HepG2 (cell line): ENCODE measurements around the gene CCDC38. TPM values are rescaled to one million over a fixed set of nuclear protein-coding genes. Genes with fewer than 3 reads are reported as not detected.
A peak's percentile ranks its signal among the peaks of the same experiment; 100 is the strongest.

Experiments used
- BCL6 ChIP-seq: IDR thresholded peaks from 2 replicates; pipeline ENCODE4 v1.6.1; 2016; ENCODE audit warnings: missing genetic modification reagents, missing compliant biosample characterization
- CHD4 ChIP-seq: fragments of 200-600 bp; sonication (generic); IDR thresholded peaks from 2 replicates; pipeline ENCODE4 v1.7.0; 2017; ENCODE audit warnings: mild to moderate bottlenecking, low read length, borderline replicate concordance
- CREM ChIP-seq, 2 experiments: sonication (generic) in 1 of 2; formaldehyde crosslinking in 1 of 2; IDR thresholded peaks; 2 replicates each; pipeline versions ENCODE4 v1.4.0 to v1.6.1; 2016 to 2020; ENCODE audit warnings: antibody characterized with exemption in 1 of 2, mild to moderate bottlenecking in 1 of 2, missing genetic modification reagents in 1 of 2
- FLYWCH1 ChIP-seq: sonication (generic); formaldehyde crosslinking; IDR thresholded peaks from 2 replicates; pipeline ENCODE4 v1.8.1; 2023; ENCODE audit warnings: mild to moderate bottlenecking, missing genetic modification reagents
- GATA4 ChIP-seq: sonication (generic); IDR thresholded peaks from 2 replicates; pipeline ENCODE4 v1.6.1; 2016; ENCODE audit warnings: antibody characterized with exemption, low read depth, borderline replicate concordance
- GPN1 ChIP-seq: sonication (generic); formaldehyde crosslinking; IDR thresholded peaks from 2 replicates; pipeline ENCODE4 v1.5.1; 2020; ENCODE audit warnings: missing genetic modification reagents, borderline replicate concordance
- MAFK ChIP-seq, 2 experiments: IDR thresholded peaks in 1 of 2; conservative IDR thresholded peaks in 1 of 2; 2 replicates each; pipeline ENCODE4 v1.6.1; 2011; ENCODE audit warnings: improper control_type of control experiment in 2 of 2, low read length in 2 of 2
- REXO4 ChIP-seq: sonication (generic); formaldehyde crosslinking; IDR thresholded peaks from 2 replicates; pipeline ENCODE4 v1.8.0; 2022; ENCODE audit warnings: missing genetic modification reagents, mild to moderate bottlenecking, borderline replicate concordance
- SMC3 ChIP-seq: IDR thresholded peaks from 2 replicates; pipeline ENCODE4 v1.6.1; 2011; ENCODE audit warnings: low read length, improper control_type of control experiment
- SOX6 ChIP-seq, 2 experiments: fragments of 450-650 bp in 1 of 2; sonication (generic) in 1 of 2; formaldehyde crosslinking in 1 of 2; IDR thresholded peaks; 2 replicates each; pipeline versions ENCODE4 v1.4.0 to v1.6.1; 2017 to 2020; ENCODE audit warnings: antibody characterized with exemption in 1 of 2, mild to moderate bottlenecking in 1 of 2, missing genetic modification reagents in 1 of 2
- ZBTB7A ChIP-seq: sonication (generic); formaldehyde crosslinking; IDR thresholded peaks from 2 replicates; pipeline ENCODE4 v1.8.0; 2022; ENCODE audit warnings: mild to moderate bottlenecking, missing genetic modification reagents
- ZMYM3 ChIP-seq: sonication (generic); formaldehyde crosslinking; IDR thresholded peaks from 2 replicates; pipeline ENCODE4 v1.5.1; 2020; ENCODE audit warnings: mild to moderate bottlenecking, missing genetic modification reagents
- ZNF205 ChIP-seq: IDR thresholded peaks from 2 replicates; pipeline ENCODE4 v1.6.1; 2018; ENCODE audit warnings: missing biosample characterization, missing genetic modification reagents
- ZNF335 ChIP-seq: sonication (generic); formaldehyde crosslinking; IDR thresholded peaks from 2 replicates; pipeline ENCODE4 v1.4.0; 2020; ENCODE audit warnings: missing genetic modification reagents
- ZNF430 ChIP-seq: sonication (generic); formaldehyde crosslinking; IDR thresholded peaks from 2 replicates; pipeline ENCODE4 v1.9.0; 2021; ENCODE audit warnings: mild to moderate bottlenecking, missing genetic modification reagents
- polyA plus RNA-seq, 8 experiments: library from polyadenylated mRNA; depleted of rRNA in 3 of 8; stranded (reverse) in 7 of 8; unstranded in 1 of 8; fragments of >200 nt; fragmentation: Illumina TruSeq in 4 of 8; extraction: Trizol in 4 of 8; gene quantifications; 2 replicates each; pipeline versions ENCODE4 v1.2.1 to v1.2.3, GENCODE V29; 2011 to 2016; ENCODE audit warnings: low read depth in 4 of 8, missing spikeins in 1 of 8, mixed read lengths in 1 of 8; ENCODE audit not compliant: insufficient read depth in 1 of 8
- total RNA-seq, 5 experiments: library from RNA; depleted of rRNA; stranded (reverse); fragments of >200 nt; fragmentation: Illumina TruSeq; extraction: Trizol; gene quantifications; 2 replicates each; pipeline ENCODE4 v1.2.3, GENCODE V29; 2016; ENCODE audit warnings: low read depth in 1 of 5
- TF ChIP-seq, protein P1 (sequence below): sonication (generic); formaldehyde crosslinking; IDR thresholded peaks from 2 replicates; pipeline ENCODE4 v1.4.0; 2020; ENCODE audit warnings: missing genetic modification reagents
- TF ChIP-seq, protein P2 (sequence below), 2 experiments: fragments of 450-650 bp in 1 of 2; sonication (generic) in 1 of 2; formaldehyde crosslinking; IDR thresholded peaks; 2 replicates each; pipeline versions ENCODE4 v1.5.0 to v1.8.0; 2020 to 2022; ENCODE audit warnings: mild to moderate bottlenecking in 1 of 2, missing genetic modification reagents in 1 of 2
- TF ChIP-seq, protein P3 (sequence below): sonication (generic); formaldehyde crosslinking; IDR thresholded peaks from 2 replicates; pipeline ENCODE4 v1.4.0; 2020; ENCODE audit warnings: missing genetic modification reagents, borderline replicate concordance
- TF ChIP-seq, protein P4 (sequence below): IDR thresholded peaks from 2 replicates; pipeline ENCODE4 v1.6.1; 2016; ENCODE audit warnings: low read depth, control low read depth
- TF ChIP-seq, protein P5 (sequence below): sonication (generic); formaldehyde crosslinking; IDR thresholded peaks from 2 replicates; pipeline ENCODE4 v1.4.0; 2020; ENCODE audit warnings: missing genetic modification reagents, borderline replicate concordance

The CCDC38 gene
- total and polyA plus RNA-seq, 2 of the 13 experiments (the other 11 are each of a cell fraction or from before 2014, with no cell fraction given): 0.24 to 0.32 TPM

DNA sequence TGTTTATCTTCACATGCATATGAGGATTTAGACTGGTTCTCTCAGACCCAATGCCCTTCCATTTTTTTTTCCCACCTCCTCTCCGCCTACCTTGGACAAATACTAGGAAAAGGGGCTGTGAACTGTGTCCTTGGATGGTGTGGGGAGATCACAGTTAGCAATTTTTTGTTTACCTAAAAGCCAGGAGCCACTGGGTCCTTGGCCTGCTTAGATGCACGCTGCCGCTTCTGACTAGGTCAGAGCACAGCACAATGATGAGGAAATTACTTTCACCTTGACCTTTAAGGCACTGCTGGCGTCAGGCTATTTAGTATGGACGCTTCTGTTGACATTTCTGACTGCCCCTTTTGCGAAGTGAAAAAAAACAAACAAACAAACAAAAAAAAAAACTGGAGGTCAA is 1.9 kb downstream of the CCDC38 start (continued):
- TF ChIP-seq, protein P1, sequence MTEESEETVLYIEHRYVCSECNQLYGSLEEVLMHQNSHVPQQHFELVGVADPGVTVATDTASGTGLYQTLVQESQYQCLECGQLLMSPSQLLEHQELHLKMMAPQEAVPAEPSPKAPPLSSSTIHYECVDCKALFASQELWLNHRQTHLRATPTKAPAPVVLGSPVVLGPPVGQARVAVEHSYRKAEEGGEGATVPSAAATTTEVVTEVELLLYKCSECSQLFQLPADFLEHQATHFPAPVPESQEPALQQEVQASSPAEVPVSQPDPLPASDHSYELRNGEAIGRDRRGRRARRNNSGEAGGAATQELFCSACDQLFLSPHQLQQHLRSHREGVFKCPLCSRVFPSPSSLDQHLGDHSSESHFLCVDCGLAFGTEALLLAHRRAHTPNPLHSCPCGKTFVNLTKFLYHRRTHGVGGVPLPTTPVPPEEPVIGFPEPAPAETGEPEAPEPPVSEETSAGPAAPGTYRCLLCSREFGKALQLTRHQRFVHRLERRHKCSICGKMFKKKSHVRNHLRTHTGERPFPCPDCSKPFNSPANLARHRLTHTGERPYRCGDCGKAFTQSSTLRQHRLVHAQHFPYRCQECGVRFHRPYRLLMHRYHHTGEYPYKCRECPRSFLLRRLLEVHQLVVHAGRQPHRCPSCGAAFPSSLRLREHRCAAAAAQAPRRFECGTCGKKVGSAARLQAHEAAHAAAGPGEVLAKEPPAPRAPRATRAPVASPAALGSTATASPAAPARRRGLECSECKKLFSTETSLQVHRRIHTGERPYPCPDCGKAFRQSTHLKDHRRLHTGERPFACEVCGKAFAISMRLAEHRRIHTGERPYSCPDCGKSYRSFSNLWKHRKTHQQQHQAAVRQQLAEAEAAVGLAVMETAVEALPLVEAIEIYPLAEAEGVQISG (CRISPR knock-in tag): peak; percentile 73
- 0 out of 2 replicates have a peak, but pooled peaks have one; percentile 40 for TF ChIP-seq ZBTB7A (CRISPR knock-in tag)
- peak; percentile 35; the same call in 1 of the 2 replicates for TF ChIP-seq ZNF335 (CRISPR knock-in tag)
- TF ChIP-seq CREM (IDR thresholded peaks at IDR 0.05): peak; percentile 87
- TF ChIP-seq CREM (CRISPR knock-in tag; IDR thresholded peaks at IDR 0.05): no peak
- peak; percentile 93 for TF ChIP-seq BCL6 (CRISPR knock-in tag)
- TF ChIP-seq, protein P2, sequence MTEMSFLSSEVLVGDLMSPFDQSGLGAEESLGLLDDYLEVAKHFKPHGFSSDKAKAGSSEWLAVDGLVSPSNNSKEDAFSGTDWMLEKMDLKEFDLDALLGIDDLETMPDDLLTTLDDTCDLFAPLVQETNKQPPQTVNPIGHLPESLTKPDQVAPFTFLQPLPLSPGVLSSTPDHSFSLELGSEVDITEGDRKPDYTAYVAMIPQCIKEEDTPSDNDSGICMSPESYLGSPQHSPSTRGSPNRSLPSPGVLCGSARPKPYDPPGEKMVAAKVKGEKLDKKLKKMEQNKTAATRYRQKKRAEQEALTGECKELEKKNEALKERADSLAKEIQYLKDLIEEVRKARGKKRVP (CRISPR knock-in tag; IDR thresholded peaks at IDR 0.05): peak in 1 of 2 experiments; percentile 81; a peak in 2 of 4 replicates
- TF ChIP-seq CHD4: 0 out of 2 replicates have a peak, but pooled peaks have one; percentile 48
- TF ChIP-seq ZNF430: peak; percentile 40; the same call in 1 of the 2 replicates
- peak; percentile 78; the same call in 1 of the 2 replicates for TF ChIP-seq ZNF205
- peak; percentile 49; the same call in 1 of the 2 replicates for TF ChIP-seq ZMYM3 (CRISPR knock-in tag)
- TF ChIP-seq SMC3: peak; percentile 12; the same call in 1 of the 2 replicates
- TF ChIP-seq MAFK (conservative IDR thresholded peaks at IDR 0.05 in 1 of 2, IDR thresholded peaks at IDR 0.05 in 1 of 2; ENCODE audit: low read length in 2 of 2): peak; percentile 21 to 26; a peak in 1 of 4 replicates
- TF ChIP-seq SOX6 (IDR thresholded peaks at IDR 0.05): no peak
- peak; percentile 98 for TF ChIP-seq SOX6 (CRISPR knock-in tag; IDR thresholded peaks at IDR 0.05)
- TF ChIP-seq, protein P3, sequence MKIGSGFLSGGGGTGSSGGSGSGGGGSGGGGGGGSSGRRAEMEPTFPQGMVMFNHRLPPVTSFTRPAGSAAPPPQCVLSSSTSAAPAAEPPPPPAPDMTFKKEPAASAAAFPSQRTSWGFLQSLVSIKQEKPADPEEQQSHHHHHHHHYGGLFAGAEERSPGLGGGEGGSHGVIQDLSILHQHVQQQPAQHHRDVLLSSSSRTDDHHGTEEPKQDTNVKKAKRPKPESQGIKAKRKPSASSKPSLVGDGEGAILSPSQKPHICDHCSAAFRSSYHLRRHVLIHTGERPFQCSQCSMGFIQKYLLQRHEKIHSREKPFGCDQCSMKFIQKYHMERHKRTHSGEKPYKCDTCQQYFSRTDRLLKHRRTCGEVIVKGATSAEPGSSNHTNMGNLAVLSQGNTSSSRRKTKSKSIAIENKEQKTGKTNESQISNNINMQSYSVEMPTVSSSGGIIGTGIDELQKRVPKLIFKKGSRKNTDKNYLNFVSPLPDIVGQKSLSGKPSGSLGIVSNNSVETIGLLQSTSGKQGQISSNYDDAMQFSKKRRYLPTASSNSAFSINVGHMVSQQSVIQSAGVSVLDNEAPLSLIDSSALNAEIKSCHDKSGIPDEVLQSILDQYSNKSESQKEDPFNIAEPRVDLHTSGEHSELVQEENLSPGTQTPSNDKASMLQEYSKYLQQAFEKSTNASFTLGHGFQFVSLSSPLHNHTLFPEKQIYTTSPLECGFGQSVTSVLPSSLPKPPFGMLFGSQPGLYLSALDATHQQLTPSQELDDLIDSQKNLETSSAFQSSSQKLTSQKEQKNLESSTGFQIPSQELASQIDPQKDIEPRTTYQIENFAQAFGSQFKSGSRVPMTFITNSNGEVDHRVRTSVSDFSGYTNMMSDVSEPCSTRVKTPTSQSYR: peak; percentile 23; the same call in 1 of the 2 replicates
- TF ChIP-seq, protein P4, sequence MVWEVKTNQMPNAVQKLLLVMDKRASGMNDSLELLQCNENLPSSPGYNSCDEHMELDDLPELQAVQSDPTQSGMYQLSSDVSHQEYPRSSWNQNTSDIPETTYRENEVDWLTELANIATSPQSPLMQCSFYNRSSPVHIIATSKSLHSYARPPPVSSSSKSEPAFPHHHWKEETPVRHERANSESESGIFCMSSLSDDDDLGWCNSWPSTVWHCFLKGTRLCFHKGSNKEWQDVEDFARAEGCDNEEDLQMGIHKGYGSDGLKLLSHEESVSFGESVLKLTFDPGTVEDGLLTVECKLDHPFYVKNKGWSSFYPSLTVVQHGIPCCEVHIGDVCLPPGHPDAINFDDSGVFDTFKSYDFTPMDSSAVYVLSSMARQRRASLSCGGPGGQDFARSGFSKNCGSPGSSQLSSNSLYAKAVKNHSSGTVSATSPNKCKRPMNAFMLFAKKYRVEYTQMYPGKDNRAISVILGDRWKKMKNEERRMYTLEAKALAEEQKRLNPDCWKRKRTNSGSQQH (CRISPR knock-in tag): 0 out of 2 replicates have a peak, but pooled peaks have one; percentile 60
- peak; percentile 83; the same call in 1 of the 2 replicates for TF ChIP-seq GATA4
- TF ChIP-seq, protein P5, sequence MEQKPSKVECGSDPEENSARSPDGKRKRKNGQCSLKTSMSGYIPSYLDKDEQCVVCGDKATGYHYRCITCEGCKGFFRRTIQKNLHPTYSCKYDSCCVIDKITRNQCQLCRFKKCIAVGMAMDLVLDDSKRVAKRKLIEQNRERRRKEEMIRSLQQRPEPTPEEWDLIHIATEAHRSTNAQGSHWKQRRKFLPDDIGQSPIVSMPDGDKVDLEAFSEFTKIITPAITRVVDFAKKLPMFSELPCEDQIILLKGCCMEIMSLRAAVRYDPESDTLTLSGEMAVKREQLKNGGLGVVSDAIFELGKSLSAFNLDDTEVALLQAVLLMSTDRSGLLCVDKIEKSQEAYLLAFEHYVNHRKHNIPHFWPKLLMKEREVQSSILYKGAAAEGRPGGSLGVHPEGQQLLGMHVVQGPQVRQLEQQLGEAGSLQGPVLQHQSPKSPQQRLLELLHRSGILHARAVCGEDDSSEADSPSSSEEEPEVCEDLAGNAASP: peak; percentile 84
- TF ChIP-seq FLYWCH1: peak; percentile 79; the same call in 1 of the 2 replicates
- no peak for TF ChIP-seq REXO4 (CRISPR knock-in tag)
- no peak for TF ChIP-seq GPN1 (CRISPR knock-in tag)
